ENCODE data around the gene NPY4R2.
A peak's percentile ranks its signal among the peaks of the same experiment; 100 is the strongest.
"Not testable (repeated sequence)": the region's sequence is repeated elsewhere in the genome, so short reads cannot be mapped to it uniquely, and the experiment has no call there.

Gene NPY4R2, protein sequence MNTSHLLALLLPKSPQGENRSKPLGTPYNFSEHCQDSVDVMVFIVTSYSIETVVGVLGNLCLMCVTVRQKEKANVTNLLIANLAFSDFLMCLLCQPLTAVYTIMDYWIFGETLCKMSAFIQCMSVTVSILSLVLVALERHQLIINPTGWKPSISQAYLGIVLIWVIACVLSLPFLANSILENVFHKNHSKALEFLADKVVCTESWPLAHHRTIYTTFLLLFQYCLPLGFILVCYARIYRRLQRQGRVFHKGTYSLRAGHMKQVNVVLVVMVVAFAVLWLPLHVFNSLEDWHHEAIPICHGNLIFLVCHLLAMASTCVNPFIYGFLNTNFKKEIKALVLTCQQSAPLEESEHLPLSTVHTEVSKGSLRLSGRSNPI

DNA sequence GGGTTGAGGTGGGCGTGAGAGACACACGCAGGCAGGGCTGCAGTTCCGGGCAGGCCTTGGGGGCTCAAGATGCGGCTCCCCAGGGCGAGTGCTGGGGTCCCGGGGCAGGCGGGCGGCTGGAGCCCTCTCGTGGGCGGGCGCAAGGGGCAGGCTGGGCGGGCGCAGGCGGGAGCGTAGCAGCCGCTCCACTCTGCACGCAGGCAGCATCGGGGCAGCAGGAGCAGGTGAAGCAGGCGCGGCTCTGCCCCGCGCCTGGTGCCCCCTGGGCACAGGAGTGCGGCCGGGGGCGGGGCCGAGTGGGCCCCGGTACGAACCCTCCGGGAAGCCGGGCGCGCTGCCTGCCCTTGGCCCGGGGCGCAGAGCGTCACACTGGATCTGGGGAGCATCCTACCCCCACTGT lies at the start of gene NPY4R2:
TSS of gene NPY4R2 (plus strand) at position 188 of the 400 bp plus-strand sequence. CDS start 3,326 bp downstream, outside the sequence.
- H3K27ac ChIP-seq; DNase-seq (ENCODE audit: low read depth, low spot score): not testable (repeated sequence)

GRCh38 chr10:47870887-47871286 lies 47.6 kb upstream of the NPY4R2 start:
- not testable (repeated sequence) for H3K27ac ChIP-seq; DNase-seq (ENCODE audit: low read depth, low spot score)

- not testable (repeated sequence) for H3K27ac ChIP-seq; DNase-seq (ENCODE audit: low read depth, low spot score)
Observed at GRCh38 chr10:47871485-47872180, 46.8 kb upstream of the NPY4R2 start.

- not testable (repeated sequence) for H3K27ac ChIP-seq; DNase-seq (ENCODE audit: low read depth, low spot score)
Observed at GRCh38 chr10:47872236-47872635, 46.2 kb upstream of the NPY4R2 start.

DNA sequence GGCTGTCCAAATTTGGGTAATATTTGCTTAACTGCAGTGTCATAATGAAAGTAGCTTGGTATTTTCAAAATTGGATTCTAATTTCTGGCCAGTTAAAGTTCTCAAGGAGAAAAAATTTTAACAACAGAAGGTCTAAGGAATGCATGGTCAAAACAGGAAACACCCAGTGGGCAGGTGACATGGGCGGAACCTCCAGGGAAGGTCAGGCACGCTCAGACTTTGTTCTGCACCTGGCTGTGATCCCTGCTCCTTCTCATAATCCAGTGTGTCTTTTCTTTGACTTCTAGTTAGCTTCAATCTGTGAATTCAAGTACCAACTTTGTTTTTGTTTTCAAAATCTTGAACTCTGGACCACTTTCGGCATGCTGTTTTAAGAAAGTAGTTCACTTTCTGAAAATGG lies 34.2 kb upstream of the NPY4R2 start:
- not testable (repeated sequence) for DNase-seq (ENCODE audit: low read depth, low spot score); H3K27ac ChIP-seq

- not testable (repeated sequence) for DNase-seq (ENCODE audit: low read depth, low spot score); H3K27ac ChIP-seq
Observed at GRCh38 chr10:47884934-47885333, 33.5 kb upstream of the NPY4R2 start.

DNA sequence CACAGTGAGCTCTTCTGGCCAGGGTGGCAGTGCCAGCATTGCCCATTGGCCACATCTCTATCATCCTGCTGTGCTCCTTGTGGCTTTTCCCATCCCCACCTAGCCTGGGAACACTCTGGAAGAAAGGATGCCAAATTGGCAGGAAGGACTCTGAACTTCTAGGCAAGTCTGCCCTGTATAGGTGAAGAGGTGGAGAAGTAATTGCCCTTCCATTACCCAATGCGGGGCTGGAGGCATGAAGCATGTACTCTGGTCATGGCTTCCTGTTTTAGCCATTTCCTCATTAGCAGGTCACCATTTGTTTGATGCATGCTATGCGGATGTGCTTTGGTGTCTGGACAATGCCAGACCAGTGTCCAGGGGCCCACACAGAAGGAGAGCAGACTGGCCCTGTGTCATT lies 32.1 kb upstream of the NPY4R2 start:
- not testable (repeated sequence) for DNase-seq (ENCODE audit: low read depth, low spot score); H3K27ac ChIP-seq

GRCh38 chr10:47886827-47887226 lies 31.6 kb upstream of the NPY4R2 start:
- not testable (repeated sequence) for H3K27ac ChIP-seq; DNase-seq (ENCODE audit: low read depth, low spot score)

DNA sequence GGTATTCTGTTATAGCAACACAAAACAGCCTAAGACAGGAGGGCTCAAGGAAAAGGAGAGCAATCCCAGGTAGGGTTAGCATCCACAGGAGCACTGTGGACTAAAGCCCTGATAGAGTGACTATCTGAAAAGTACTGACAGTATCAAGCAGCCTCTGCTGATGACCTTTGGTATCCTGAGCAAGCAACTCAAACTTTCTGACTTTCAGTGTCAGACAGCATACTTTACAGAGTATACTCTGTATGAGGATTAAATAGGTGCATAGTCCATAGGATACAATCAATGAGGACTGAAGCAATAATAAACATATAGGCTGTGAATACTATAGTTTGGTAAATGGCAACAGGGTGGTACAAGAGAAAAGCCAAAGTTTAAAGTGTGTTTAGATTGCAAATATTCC lies 27.7 kb upstream of the NPY4R2 start:
- not testable (repeated sequence) for H3K27ac ChIP-seq; DNase-seq (ENCODE audit: low read depth, low spot score)

DNA sequence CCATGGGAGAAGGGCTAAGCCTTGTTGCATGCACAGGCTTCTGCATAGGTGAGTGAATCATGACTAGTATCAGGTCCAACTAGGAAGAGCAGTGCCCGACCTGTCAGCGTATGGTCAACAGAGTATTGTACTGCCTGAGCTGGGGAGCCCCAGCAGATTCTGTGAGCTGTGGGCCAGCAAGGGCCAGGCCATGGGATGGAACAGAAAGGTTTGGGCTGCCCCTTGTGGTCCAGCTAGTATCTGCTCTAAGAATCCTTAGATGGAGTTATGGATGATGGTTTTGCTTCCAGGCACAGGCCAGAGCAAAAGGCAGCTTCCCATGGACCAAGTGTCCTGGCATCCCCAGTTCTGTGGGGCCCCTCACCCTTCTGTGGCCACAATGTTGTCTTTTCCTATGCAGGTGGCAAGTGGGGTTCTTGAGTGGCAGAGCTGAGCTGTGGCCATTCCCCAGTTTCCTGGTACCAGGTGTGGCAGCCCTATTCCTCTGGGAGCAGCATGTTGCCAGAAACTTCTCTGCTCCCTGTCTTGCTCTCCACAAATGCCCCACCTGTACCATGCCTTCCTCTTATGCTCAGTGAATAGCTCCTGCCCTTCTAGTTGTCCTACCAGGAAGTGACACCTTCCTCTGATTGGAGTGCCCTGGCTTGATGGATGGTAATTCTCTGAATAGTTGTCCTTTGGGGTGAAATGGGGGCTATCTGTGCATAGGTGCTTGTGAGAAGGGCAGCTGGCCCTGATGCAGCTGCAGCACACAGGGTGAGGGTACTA lies 25.8 kb upstream of the NPY4R2 start:
- not testable (repeated sequence) for DNase-seq (ENCODE audit: low read depth, low spot score); H3K27ac ChIP-seq

- H3K27ac ChIP-seq; DNase-seq (ENCODE audit: low read depth, low spot score): not testable (repeated sequence)
Observed at GRCh38 chr10:47894571-47894970, 23.9 kb upstream of the NPY4R2 start.

- not testable (repeated sequence) for DNase-seq (ENCODE audit: low read depth, low spot score); H3K27ac ChIP-seq
Observed at GRCh38 chr10:47897813-47898212, 20.6 kb upstream of the NPY4R2 start.

DNA sequence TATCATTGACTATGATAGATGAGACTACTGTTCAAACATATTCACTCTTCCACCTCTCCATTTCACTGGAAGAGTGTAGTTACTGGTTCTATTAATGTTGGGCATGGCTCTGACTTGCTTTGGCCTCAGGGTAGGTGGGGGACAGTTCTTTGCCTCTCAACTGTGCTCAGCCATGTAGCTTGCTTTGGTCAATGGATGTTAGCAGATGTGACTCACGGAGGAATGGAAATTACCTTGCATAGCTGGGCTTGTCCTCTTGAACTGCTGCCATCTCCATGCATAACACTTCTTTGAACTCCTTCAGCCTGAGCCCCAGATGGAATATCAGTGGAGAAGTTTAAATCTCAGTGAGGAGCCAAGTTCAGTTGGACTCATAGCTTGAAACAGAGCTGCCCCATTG lies 9.1 kb upstream of the NPY4R2 start:
- not testable (repeated sequence) for DNase-seq (ENCODE audit: low read depth, low spot score)

DNA sequence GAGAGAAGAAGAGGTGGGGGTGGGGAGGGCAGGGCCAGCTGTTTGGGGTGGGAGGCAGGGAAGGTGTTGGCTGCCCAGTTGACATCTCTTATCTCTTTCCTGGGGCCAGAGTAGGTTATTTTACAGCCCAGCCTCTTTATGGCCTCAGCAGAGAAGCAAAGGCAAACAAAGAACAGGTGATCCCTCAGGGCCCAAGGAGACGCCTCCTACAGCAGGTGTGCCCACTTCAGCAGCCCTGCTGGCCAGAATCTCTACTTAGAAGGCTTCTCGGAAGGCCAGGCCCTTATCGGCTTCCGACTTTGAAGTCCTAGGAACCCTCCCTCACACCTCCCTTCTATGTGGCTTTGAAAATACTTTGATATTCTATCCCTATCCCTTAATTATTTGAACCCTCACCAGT lies 8.0 kb upstream of the NPY4R2 start:
- DNase-seq (ENCODE audit: low read depth, low spot score); H3K27ac ChIP-seq: not testable (repeated sequence)

More for the DNA sequence above, 9.1 kb upstream of the NPY4R2 start:
- H3K27ac ChIP-seq: not testable (repeated sequence)

GRCh38 chr10:47914052-47914451 lies 4.4 kb upstream of the NPY4R2 start:
- DNase-seq (ENCODE audit: low read depth, low spot score); H3K27ac ChIP-seq: not testable (repeated sequence)

- not testable (repeated sequence) for DNase-seq (ENCODE audit: low read depth, low spot score); H3K27ac ChIP-seq
Observed at GRCh38 chr10:47915849-47916548, 2.5 kb upstream of the NPY4R2 start.

DNA sequence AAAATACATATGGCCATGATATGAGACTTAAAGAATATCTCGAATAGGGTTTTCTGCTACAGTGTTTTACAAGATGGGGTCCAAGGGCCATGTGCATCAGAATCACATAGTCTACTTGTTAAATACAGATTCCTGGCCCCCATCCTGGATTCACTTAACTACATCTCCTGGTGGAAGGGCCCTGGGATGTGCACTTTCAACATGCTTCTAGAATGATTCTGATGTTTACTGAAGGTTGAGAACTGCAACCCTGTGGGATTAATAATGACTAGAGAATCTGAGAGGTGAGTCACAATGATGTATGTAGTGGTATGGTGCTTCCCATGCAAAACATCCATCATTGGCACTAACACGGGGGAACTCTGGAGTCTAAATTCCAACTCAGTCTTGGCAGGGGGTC lies 2.1 kb downstream of the NPY4R2 start:
- DNase-seq (ENCODE audit: low read depth, low spot score): peak; percentile 18

DNA sequence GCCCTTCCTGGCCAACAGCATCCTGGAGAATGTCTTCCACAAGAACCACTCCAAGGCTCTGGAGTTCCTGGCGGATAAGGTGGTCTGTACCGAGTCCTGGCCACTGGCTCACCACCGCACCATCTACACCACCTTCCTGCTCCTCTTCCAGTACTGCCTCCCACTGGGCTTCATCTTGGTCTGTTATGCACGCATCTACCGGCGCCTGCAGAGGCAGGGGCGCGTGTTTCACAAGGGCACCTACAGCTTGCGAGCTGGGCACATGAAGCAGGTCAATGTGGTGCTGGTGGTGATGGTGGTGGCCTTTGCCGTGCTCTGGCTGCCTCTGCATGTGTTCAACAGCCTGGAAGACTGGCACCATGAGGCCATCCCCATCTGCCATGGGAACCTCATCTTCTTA lies 4.0 kb downstream of the NPY4R2 start:
- not testable (repeated sequence) for H3K27ac ChIP-seq; DNase-seq (ENCODE audit: low read depth, low spot score)

More for the DNA sequence above, 2.1 kb downstream of the NPY4R2 start:
- not testable (repeated sequence) for H3K27ac ChIP-seq

- not testable (repeated sequence) for DNase-seq (ENCODE audit: low read depth, low spot score)
Observed at GRCh38 chr10:47924628-47925027, 6.2 kb downstream of the NPY4R2 start.

More at GRCh38 chr10:47924628-47925027, 6.2 kb downstream of the NPY4R2 start:
- not testable (repeated sequence) for H3K27ac ChIP-seq

All from epithelial cell of prostate (primary cell).